ENCODE results near the gene COMMD1.

COMMD1 gene

DNA sequence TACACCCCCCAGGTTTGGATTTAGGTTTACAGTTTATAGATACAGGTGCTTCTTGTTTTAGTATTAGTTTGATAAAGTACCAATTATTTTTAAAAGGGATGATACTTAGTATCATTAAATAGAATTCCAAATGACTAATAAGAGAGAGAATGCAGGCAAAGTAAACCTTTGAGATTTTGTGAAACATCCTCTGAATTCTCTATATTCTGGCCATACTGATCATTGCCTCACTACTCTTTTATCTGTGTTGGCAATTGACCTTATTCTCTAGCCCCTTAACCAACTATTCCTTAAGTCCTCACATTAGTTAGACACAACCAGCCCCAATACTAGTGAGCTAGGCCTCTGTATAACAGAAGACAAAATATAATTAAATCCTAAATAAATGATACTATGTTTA is 125.4 kb downstream of the COMMD1 start:
- TF ChIP-seq CREB5 (CRISPR knock-in tag; IDR thresholded peaks at IDR 0.05; ENCODE audit: low read depth) (no peak), CSDC2 (CRISPR knock-in tag; IDR thresholded peaks at IDR 0.05) (no peak), OSR1 (CRISPR knock-in tag; IDR thresholded peaks at IDR 0.05) (no peak), ISL1 (CRISPR knock-in tag; IDR thresholded peaks at IDR 0.05) (no peak), POU6F1 (CRISPR knock-in tag; IDR thresholded peaks at IDR 0.05; ENCODE audit: borderline replicate concordance, low read depth) (no peak), TSHZ2 (CRISPR knock-in tag; IDR thresholded peaks at IDR 0.05) (no peak), TCF4 (CRISPR knock-in tag; IDR thresholded peaks at IDR 0.05; ENCODE audit: borderline replicate concordance) (no peak), ZC3H10 (CRISPR knock-in tag; IDR thresholded peaks at IDR 0.05) (no peak), ARNTL (CRISPR knock-in tag; IDR thresholded peaks at IDR 0.05; ENCODE audit: borderline replicate concordance, low read depth) (no peak), ZNF8 (CRISPR knock-in tag; IDR thresholded peaks at IDR 0.05) (no peak), ZFP30 (CRISPR knock-in tag; IDR thresholded peaks at IDR 0.05) (no peak), BACH2 (CRISPR knock-in tag; IDR thresholded peaks at IDR 0.05; ENCODE audit: borderline replicate concordance) (no peak), ZNF70 (CRISPR knock-in tag; IDR thresholded peaks at IDR 0.05) (no peak), RARB (CRISPR knock-in tag; IDR thresholded peaks at IDR 0.05) (no peak), SNAI2 (CRISPR knock-in tag; IDR thresholded peaks at IDR 0.05) (no peak), ESRRG (CRISPR knock-in tag; IDR thresholded peaks at IDR 0.05) (no peak), ZFP3 (CRISPR knock-in tag; IDR thresholded peaks at IDR 0.05) (no peak), PPARA (CRISPR knock-in tag; IDR thresholded peaks at IDR 0.05; ENCODE audit: borderline replicate concordance) (no peak)
- TF ChIP-seq, protein P1, sequence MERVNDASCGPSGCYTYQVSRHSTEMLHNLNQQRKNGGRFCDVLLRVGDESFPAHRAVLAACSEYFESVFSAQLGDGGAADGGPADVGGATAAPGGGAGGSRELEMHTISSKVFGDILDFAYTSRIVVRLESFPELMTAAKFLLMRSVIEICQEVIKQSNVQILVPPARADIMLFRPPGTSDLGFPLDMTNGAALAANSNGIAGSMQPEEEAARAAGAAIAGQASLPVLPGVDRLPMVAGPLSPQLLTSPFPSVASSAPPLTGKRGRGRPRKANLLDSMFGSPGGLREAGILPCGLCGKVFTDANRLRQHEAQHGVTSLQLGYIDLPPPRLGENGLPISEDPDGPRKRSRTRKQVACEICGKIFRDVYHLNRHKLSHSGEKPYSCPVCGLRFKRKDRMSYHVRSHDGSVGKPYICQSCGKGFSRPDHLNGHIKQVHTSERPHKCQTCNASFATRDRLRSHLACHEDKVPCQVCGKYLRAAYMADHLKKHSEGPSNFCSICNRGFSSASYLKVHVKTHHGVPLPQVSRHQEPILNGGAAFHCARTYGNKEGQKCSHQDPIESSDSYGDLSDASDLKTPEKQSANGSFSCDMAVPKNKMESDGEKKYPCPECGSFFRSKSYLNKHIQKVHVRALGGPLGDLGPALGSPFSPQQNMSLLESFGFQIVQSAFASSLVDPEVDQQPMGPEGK (CRISPR knock-in tag; IDR thresholded peaks at IDR 0.05; ENCODE audit: borderline replicate concordance), result no peak
- ATAC-seq, result no peak

DNA sequence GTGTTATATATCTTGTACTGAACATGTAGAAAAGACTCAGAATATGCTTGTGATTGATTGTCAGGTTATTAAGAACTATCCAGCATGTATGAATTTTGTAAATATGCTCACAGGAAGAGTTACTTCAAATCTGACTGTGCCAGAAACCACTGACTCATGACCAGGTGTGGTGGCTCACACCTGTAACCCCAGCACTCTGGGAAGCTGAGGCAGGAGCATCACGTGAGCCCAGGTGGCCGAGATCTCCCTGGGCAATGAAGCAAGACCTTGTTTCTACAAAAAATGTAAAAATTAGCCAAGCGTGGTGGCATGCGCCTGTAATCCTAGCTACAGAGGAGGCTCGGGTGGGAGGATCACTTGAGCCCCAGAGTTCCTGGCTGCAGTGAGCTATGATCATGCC is 126.6 kb downstream of the COMMD1 start:
- no peak for TF ChIP-seq POU6F1 (CRISPR knock-in tag; IDR thresholded peaks at IDR 0.05; ENCODE audit: borderline replicate concordance, low read depth)
- TF ChIP-seq RARB (CRISPR knock-in tag; IDR thresholded peaks at IDR 0.05), result no peak
- no peak for TF ChIP-seq ISL1 (CRISPR knock-in tag; IDR thresholded peaks at IDR 0.05)
- TF ChIP-seq, protein P1 (CRISPR knock-in tag; IDR thresholded peaks at IDR 0.05; ENCODE audit: borderline replicate concordance), result no peak
- no peak for TF ChIP-seq CSDC2 (CRISPR knock-in tag; IDR thresholded peaks at IDR 0.05)
- TF ChIP-seq ZC3H10 (CRISPR knock-in tag; IDR thresholded peaks at IDR 0.05), result no peak
- no peak for TF ChIP-seq PPARA (CRISPR knock-in tag; IDR thresholded peaks at IDR 0.05; ENCODE audit: borderline replicate concordance)
- no peak for TF ChIP-seq TOX (CRISPR knock-in tag; IDR thresholded peaks at IDR 0.05; ENCODE audit: borderline replicate concordance)
- TF ChIP-seq GLIS3 (CRISPR knock-in tag; IDR thresholded peaks at IDR 0.05), result no peak
- TF ChIP-seq ZNF70 (CRISPR knock-in tag; IDR thresholded peaks at IDR 0.05), result no peak
- no peak for TF ChIP-seq BACH2 (CRISPR knock-in tag; IDR thresholded peaks at IDR 0.05; ENCODE audit: borderline replicate concordance)
- TF ChIP-seq TCF4 (CRISPR knock-in tag; IDR thresholded peaks at IDR 0.05; ENCODE audit: borderline replicate concordance), result no peak
- ATAC-seq, result no peak

Measured in SK-N-SH treated with all-trans-retinoic acid at 6 μM for 48 hours (cell line).